ENCODE data around the gene B4GALT5. TPM values are rescaled to one million over a fixed set of nuclear protein-coding genes. Genes with fewer than 3 reads are reported as not detected.
"Not testable (repeated sequence)": the region's sequence is repeated elsewhere in the genome, so short reads cannot be mapped to it uniquely, and the experiment has no call there.

B4GALT5 gene
- total and polyA plus RNA-seq, 10 donors: 3.9 to 79.0 (median 52.3) TPM

GRCh38 chr20:49671433-49671832 lies 42.2 kb downstream of the B4GALT5 start:
- Histone ChIP-seq H3K36me3 (no peaks in the 10 kb centered on the region), H3K27ac (peak overlapping the region in 2 of 8 donors; percentile 73 to 77), H3K9me3 (no peaks in the 10 kb centered on the region), H3K4me1 (peaks cover 29 to 100% (median 85%) of the 10 kb centered on the region in 6 donors), H3K27me3 (replicated peaks in 1 of 7) (no peaks in the 10 kb centered on the region), H3K4me3 (no peak overlapping the region)
- intact Hi-C loops (cut with DNase I; ENCODE audit: low total_unique reads): no loop called here
- 0 to 89% (median 49%) methylated on average over 1 of the region's 1 CpG for WGBS, 5 donors
- no peak for DNase-seq
- TF ChIP-seq CTCF (IDR thresholded peaks at IDR 0.05 in 8 of 11, conservative IDR thresholded peaks at IDR 0.05 in 3 of 11): no peak
- TF ChIP-seq POLR2A (IDR thresholded peaks at IDR 0.05): no peak
- TF ChIP-seq POLR2AphosphoS5 (IDR thresholded peaks at IDR 0.05): no peak

- Histone ChIP-seq H3K4me1 (peaks cover 25 to 98% (median 78%) of the 10 kb centered on the region in 6 donors), H3K4me3 (peak overlapping the region in 6 of 8 donors; percentile 2 to 59 (median 19)), H3K27me3 (replicated peaks in 1 of 7) (no peaks in the 10 kb centered on the region), H3K9me3 (no peaks in the 10 kb centered on the region), H3K27ac (peak overlapping the region in 6 of 8 donors; percentile 52 to 77 (median 66)), H3K36me3 (no peaks in the 10 kb centered on the region)
- intact Hi-C loops (cut with DNase I; ENCODE audit: low total_unique reads): loop anchor here (10.0 kb wide), 1 partner anchor 45 kb away; the partner anchor contains the start of gene B4GALT5
- WGBS, 5 donors: 44 to 64% (median 49%) methylated on average over 7 of the region's 7 CpGs
- DNase-seq: no peak
- TF ChIP-seq POLR2A (IDR thresholded peaks at IDR 0.05) (no peak), CTCF (IDR thresholded peaks at IDR 0.05 in 8 of 11, conservative IDR thresholded peaks at IDR 0.05 in 3 of 11) (no peak), POLR2AphosphoS5 (IDR thresholded peaks at IDR 0.05) (no peak)
Observed at GRCh38 chr20:49669601-49670189, 44.0 kb downstream of the B4GALT5 start.

- peak in 1 of 3 donors; percentile 6 for TF ChIP-seq POLR2AphosphoS5 (IDR thresholded peaks at IDR 0.05)
- 41 to 58% (median 53%) methylated on average over 2 of the region's 2 CpGs for WGBS, 5 donors
- intact Hi-C loops (cut with DNase I; ENCODE audit: low total_unique reads): loop anchor here (10.0 kb wide), 1 partner anchor 46 kb away; the partner anchor contains the start of gene B4GALT5
- H3K27me3 ChIP-seq (replicated peaks in 1 of 7); H3K36me3 ChIP-seq; H3K9me3 ChIP-seq; DNase-seq: not testable (repeated sequence)
- H3K27ac ChIP-seq: peak overlapping the region in 6 of 8 donors; percentile 52 to 77 (median 66)
- peaks cover 25 to 97% (median 73%) of the 10 kb centered on the region in 6 donors for H3K4me1 ChIP-seq
- H3K4me3 ChIP-seq: peak overlapping the region in 3 of 8 donors; percentile 20 to 59 (median 27)
Observed at GRCh38 chr20:49668878-49669195, 44.8 kb downstream of the B4GALT5 start.

- peak overlapping the region in 5 of 8 donors; percentile 57 to 77 (median 67) for H3K27ac ChIP-seq
- TF ChIP-seq CTCF (IDR thresholded peaks at IDR 0.05 in 8 of 11, conservative IDR thresholded peaks at IDR 0.05 in 3 of 11): no peak
- TF ChIP-seq POLR2AphosphoS5 (IDR thresholded peaks at IDR 0.05): peak in 2 of 3 donors; percentile 57 to 65
- TF ChIP-seq POLR2A (IDR thresholded peaks at IDR 0.05): no peak
- H3K4me3 ChIP-seq: peak overlapping the region in 1 of 8 donors; percentile 59
- no peaks in the 10 kb centered on the region for H3K9me3 ChIP-seq
- H3K27me3 ChIP-seq (replicated peaks in 1 of 7): no peaks in the 10 kb centered on the region
- 52 to 59% (median 57%) methylated on average over 12 of the region's 12 CpGs for WGBS, 5 donors
- no peaks in the 10 kb centered on the region for H3K36me3 ChIP-seq
- peaks cover 25 to 97% (median 72%) of the 10 kb centered on the region in 6 donors for H3K4me1 ChIP-seq
- DNase-seq: peak; percentile 89
- intact Hi-C loops (cut with DNase I; ENCODE audit: low total_unique reads): loop anchor here (10.0 kb wide), 1 partner anchor 46 kb away; the partner anchor contains the start of gene B4GALT5
Observed at GRCh38 chr20:49668181-49668877, 45.3 kb downstream of the B4GALT5 start.

All from spleen (tissue), 11 donors.